ENCODE data around the gene DAB2.
"Not testable (repeated sequence)": the region's sequence is repeated elsewhere in the genome, so short reads cannot be mapped to it uniquely, and the experiment has no call there.

Gene DAB2

GRCh38 chr5:39417979-39418378 lies 6.8 kb downstream of the DAB2 start:
- no peak for DNase-seq

GRCh38 chr5:39415201-39415600 lies 9.6 kb downstream of the DAB2 start:
- DNase-seq, result no peak

DNA sequence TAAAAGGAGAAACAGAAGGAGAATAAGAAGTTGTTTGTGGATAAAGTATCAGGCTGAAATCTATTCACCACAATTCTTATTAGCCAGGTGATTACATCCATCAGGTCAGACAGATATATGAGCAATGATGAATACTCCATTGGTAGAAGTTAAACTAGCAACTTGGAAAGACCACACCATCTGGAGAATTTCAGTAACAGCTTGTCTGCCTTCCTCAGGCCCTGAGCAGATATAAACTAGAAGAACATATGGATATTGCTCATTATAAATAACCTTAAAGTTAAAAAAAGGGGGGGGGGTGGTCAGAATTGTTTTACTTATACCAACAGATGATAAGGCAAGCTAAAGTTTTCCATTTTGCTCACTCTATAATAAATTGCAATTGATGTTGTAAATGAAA lies 10.4 kb downstream of the DAB2 start:
- no peak for DNase-seq

DNA sequence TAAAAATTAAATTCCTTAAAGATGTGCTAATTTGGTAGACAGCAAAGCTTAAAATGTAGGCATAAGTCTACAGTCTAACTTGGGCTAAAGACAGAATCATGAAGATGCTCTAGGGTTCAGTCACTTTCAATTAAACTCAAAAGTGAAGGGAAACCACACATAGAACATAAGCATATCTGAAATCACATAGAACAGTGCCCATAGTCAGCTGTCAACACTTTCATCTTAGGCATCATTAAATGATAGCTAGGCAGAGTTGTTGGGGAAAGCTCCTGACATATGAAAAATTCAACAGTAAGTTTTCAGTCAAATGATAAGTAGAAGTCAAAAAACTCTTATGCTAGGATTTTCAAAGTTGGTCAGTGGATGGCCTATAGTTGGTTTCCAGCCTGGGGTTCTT lies 11.0 kb downstream of the DAB2 start:
- no peak for DNase-seq

DNA sequence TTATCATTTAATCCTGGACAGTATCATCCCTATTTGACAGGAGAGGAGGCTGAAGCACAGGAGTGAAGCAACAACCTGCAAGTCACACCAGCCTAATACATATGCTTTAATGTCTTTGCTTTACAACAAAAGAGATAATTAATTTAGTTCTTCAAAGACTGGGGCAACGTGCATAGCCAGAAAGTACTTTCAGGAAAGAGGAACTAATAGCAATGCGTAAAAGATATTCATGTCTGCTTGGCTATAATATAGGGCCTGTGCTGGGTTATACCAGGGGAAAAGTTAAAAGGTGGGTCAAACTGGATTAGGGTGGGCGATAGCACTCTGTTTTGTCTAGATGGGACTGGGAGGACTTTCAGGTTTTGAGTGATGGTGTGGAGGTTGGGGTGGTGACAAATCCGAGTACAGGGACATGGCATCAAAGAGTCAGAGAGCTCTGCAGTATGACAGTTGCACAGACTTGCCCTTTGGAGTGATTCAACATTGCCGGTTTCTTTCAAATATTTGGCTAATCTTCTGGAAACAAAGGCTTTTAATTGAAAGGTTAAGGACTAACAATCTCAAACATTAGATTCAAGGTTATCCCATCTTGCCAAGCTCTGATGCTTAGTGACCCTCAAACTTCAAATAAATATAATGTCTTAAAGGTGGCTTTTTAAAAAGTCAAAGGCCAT lies 11.9 kb downstream of the DAB2 start:
- no peak for DNase-seq

DNA sequence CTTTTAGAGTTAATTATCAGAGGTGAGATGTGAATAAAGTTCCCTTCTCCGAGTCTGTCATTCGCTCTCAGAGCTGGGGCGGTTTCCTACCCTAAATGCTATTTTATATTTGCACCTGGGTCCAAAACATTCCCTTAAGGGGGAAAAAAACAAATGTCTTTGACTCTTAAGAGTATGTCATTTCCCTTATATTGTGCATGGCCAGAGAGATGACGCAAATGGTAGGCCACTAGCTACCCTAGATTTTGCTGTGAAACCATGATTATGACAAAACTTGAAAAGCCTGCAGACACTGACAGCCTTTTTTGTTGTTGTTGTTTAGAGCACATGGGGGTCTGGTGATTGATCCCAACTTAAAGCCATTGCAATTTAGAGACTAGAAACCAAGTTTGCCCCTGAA lies 12.8 kb downstream of the DAB2 start:
- DNase-seq, result no peak

DNA sequence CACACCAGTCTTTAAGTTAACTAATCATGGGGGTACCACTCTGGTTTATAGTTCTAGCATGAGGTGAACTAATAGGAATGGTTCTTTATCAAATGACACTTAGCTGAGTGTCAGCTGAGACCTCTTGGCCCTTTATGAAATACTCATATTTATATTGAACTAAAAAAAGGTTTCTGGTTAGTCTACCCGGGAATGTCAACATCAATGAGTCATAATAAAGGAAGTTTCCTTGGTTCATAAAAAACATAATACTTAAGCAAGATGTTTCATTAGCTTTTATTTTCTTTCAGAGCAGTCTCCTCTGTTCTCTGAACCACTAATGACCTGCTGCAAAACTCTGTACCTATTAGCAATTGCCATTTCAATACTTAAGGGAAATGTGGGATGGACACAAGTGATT lies 13.7 kb downstream of the DAB2 start:
- no peak for DNase-seq

DNA sequence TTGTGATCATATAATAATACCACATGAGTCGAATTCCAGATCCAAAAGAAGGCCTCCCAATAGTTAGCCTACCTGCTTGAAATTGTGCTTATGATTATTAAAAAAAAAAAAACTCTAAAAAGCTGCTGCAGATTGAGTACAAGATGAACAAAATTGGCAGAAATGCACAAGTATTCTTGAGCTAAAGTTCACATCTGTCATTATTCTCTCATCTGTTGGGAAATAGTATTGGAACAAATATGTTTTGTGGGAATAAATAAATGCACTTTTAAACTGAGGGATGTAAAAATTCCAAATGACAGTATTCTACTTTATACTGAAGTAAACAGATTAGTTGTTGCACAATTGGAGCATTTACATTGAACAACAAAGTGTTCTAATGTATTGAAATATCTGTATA lies 15.7 kb downstream of the DAB2 start:
- no peak for DNase-seq

- no peak for DNase-seq
Measured at GRCh38 chr5:39405083-39405843, 19.5 kb downstream of the DAB2 start.

DNA sequence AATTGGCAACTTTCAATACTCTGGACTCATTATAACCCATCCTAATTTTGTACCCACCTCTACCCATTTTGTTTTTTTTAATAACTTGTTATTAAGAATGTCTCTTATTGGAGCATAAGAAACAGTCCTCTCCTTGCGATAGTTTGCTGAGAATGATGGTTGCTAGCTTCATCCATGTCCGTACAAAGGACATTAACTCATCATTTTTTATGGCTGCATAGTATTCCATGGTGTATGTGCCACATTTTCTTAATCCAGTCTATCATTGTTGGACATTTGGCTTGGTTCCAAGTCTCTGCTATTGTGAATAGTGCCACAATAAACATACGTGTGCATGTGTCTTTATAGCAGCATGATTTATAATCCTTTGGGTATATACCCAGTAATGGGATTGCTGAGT lies 21.0 kb downstream of the DAB2 start:
- DNase-seq, result not testable (repeated sequence)

GRCh38 chr5:39402140-39402539 lies 22.6 kb downstream of the DAB2 start:
- not testable (repeated sequence) for DNase-seq

DNA sequence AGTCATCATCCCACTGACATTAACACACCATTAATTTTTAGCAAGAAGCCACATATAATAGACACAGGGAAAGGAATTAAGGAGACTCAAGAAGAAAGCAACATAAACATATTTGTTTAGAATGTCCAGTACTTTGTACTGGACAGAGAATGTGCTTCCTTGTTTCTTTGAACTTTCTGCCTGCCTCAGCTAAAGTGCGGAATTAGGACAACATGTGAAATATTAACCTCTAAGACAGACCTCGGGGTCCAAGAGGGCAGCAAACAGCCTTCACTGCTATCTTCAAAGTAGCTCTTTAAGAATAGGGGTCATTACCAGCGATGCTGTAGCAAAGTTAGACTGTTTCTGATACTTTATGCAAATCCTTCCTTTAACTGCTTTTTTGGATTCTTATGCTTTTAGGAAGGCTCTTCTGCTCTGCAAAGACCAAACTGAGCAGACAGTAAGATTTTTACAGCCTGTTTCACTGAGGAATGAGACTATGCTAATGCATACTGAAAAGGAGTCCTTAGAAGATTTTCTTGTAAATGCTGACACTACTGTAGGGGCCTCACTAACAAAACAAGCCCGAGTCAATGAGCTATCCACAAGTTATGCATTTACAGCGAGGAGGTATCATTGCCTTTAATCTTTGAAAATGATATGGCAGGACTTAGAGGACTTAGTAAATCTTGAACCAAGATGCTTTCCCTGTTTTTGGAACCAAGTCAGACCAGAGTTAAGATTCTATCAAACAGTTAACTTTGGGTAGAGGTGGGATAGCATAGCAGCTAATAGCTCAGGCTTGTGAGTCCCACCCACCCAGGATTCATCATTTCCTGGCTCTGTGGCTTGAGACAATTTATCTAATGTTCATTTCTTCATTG lies 23.8 kb downstream of the DAB2 start:
- DNase-seq, result no peak

- DNase-seq, result no peak
Measured at GRCh38 chr5:39399135-39400036, 25.4 kb downstream of the DAB2 start.

- no peak for DNase-seq
Measured at GRCh38 chr5:39396843-39397242, 27.9 kb downstream of the DAB2 start.

DNA sequence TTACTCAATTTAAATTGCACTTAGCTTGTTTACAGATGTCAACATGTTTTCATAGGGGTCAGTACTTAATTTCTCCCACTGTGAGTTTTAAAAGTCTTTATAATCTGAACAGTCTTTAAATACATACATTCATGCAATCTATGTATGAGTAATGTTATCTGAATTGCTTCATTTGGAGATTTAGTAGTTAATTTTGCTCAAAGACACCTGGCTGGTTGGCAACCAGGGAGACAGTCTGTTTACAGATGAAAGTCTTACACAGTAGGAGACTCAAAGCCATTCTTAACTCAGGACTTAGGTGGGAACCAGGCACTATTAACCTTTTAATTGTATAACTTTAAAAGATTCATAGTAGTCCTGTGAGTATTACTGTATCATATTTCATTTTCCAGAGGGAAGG lies 29.3 kb downstream of the DAB2 start:
- no peak for DNase-seq

DNA sequence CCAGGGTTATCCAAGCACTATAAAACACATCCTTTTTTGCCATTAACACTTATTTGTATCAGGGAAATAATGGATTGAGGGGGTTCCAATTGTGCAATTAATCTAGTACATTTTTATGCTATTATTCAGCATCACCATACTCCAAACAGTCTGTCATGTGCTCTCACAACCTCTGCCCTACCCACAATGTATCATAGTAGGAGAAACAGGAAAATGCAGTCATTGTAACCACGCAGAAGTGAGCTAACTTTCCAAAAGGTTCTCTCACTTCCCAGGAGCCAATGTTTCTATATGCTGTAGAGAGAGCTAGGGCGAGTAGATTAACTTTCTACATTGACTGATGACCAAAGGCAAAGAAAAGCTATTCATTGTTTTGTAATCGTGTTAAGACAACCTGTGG lies 29.8 kb downstream of the DAB2 start:
- no peak for DNase-seq

GRCh38 chr5:39390945-39391344 lies 33.8 kb downstream of the DAB2 start:
- no peak for DNase-seq

- no peak for DNase-seq
Measured at GRCh38 chr5:39387293-39387692, 37.5 kb downstream of the DAB2 start.

DNA sequence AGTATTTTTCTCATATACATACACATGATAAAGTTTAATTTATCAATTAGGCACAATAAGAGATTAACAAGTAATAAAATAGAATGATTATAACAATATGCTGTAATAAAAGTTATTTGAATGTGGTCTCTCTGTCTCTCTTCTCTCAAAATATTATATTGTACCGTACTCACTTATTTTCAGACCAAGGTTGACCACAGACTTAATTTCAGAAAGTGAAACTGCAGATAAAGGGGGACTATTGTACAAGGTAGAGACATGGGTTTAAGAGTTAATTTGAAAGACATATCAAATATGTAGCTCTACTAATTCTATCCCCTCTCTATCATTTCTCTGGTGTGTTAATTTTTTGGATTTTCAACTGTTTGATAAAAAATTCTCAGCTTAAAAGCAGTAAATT lies 40.5 kb downstream of the DAB2 start:
- DNase-seq, result no peak

GRCh38 chr5:39381376-39381775 lies 43.4 kb downstream of the DAB2 start:
- no peak for DNase-seq

- no peak for DNase-seq
Measured at GRCh38 chr5:39379693-39380092, 45.1 kb downstream of the DAB2 start.

- DNase-seq, result no peak
Measured at GRCh38 chr5:39377613-39378012, 47.2 kb downstream of the DAB2 start.

DNA sequence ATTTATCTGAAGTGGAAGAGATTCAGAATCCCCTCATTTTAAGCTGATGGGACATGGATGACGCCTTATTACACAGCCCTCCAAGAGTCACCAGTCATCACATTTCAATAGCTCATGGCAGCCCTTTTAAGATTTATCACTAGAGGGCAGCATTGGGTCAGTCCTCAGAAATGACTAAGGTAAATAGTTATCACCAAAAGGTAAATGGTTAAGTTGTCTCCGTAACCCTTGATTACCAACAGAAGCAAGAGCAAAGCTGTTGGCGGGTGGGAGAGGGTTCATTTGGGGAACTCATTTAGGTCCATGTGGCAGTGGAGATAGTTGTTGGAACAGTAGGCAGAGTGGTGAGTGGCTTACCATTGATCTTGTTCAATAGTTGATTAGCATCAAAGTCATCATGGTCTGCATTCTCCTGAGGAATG lies 48.5 kb downstream of the DAB2 start:
- no peak for DNase-seq

All from effector CD8-positive, alpha-beta T cell (primary cell).